GM21423 (cell line): Measurements from ENCODE around the gene SERINC5.

Experiments used
- ATAC-seq: cut with Tn5 transposase; IDR thresholded peaks from one replicate; pipeline ENCODE4 v1.9.1; 2021; ENCODE audit warnings: mild to moderate bottlenecking, moderate library complexity; ENCODE audit not compliant: unreplicated experiment

SERINC5 gene

GRCh38 chr5:80230269-80230992, 25.4 kb downstream of the SERINC5 start:
- ATAC-seq = no peak

- ATAC-seq = no peak
Observed at GRCh38 chr5:80229902-80230255, 26.0 kb downstream of the SERINC5 start.

GRCh38 chr5:80227979-80228596, 27.8 kb downstream of the SERINC5 start:
- ATAC-seq = no peak

GRCh38 chr5:80225934-80226326, 29.9 kb downstream of the SERINC5 start:
- ATAC-seq = no peak

- no peak for ATAC-seq
Observed at GRCh38 chr5:80225189-80225933, 30.5 kb downstream of the SERINC5 start.

- no peak for ATAC-seq
Observed at GRCh38 chr5:80223561-80223960, 32.3 kb downstream of the SERINC5 start.

- no peak for ATAC-seq
Observed at GRCh38 chr5:80220245-80220897, 35.5 kb downstream of the SERINC5 start.

GRCh38 chr5:80219391-80219790, 36.5 kb downstream of the SERINC5 start:
- ATAC-seq = no peak

GRCh38 chr5:80217667-80218066, 38.2 kb downstream of the SERINC5 start:
- no peak for ATAC-seq

GRCh38 chr5:80216753-80217596, 38.9 kb downstream of the SERINC5 start:
- no peak for ATAC-seq

- no peak for ATAC-seq
Observed at GRCh38 chr5:80216096-80216495, 39.8 kb downstream of the SERINC5 start.

GRCh38 chr5:80215523-80215922, 40.3 kb downstream of the SERINC5 start:
- no peak for ATAC-seq

GRCh38 chr5:80213466-80213865, 42.4 kb downstream of the SERINC5 start:
- no peak for ATAC-seq

- no peak for ATAC-seq
Observed at GRCh38 chr5:80212171-80212667, 43.6 kb downstream of the SERINC5 start.

- ATAC-seq = no peak
Observed at GRCh38 chr5:80211327-80211726, 44.5 kb downstream of the SERINC5 start.

GRCh38 chr5:80210014-80210413, 45.8 kb downstream of the SERINC5 start:
- ATAC-seq = no peak

- no peak for ATAC-seq
Observed at GRCh38 chr5:80208381-80208780, 47.5 kb downstream of the SERINC5 start.

- ATAC-seq = no peak
Observed at GRCh38 chr5:80207832-80208231, 48.0 kb downstream of the SERINC5 start.

- no peak for ATAC-seq
Observed at GRCh38 chr5:80206282-80206681, 49.6 kb downstream of the SERINC5 start.

GRCh38 chr5:80205846-80206245, 50.0 kb downstream of the SERINC5 start:
- ATAC-seq = no peak
